GM12878 (cell line): ENCODE measurements around the gene EPX. TPM values are rescaled to one million over a fixed set of nuclear protein-coding genes. Genes with fewer than 3 reads are reported as not detected.

Experiments used
- ATF7 ChIP-seq: fragments of 450-650 bp; IDR thresholded peaks from 2 replicates; pipeline ENCODE4 v1.6.1; 2016; ENCODE audit warnings: low read depth, mild to moderate bottlenecking
- HCFC1 ChIP-seq: fragments of 150-350 bp; IDR thresholded peaks from 2 replicates; pipeline ENCODE4 v1.6.1; 2014; ENCODE audit warnings: low read length
- MTA2 ChIP-seq: fragments of 450-650 bp; IDR thresholded peaks from 2 replicates; pipeline ENCODE4 v1.6.1; 2016; ENCODE audit warnings: low read depth, mild to moderate bottlenecking, moderate library complexity
- NFYA ChIP-seq: IDR thresholded peaks from 2 replicates; pipeline ENCODE4 v1.6.1; 2011; ENCODE audit warnings: low read depth, mild to moderate bottlenecking, low read length, improper control_type of control experiment, borderline replicate concordance
- RAD21 ChIP-seq: IDR thresholded peaks from 2 replicates; pipeline ENCODE4 v1.6.1; 2011; ENCODE audit warnings: mild to moderate bottlenecking, low read depth, low read length, moderate library complexity; ENCODE audit not compliant: insufficient read depth
- RCOR1 ChIP-seq: conservative IDR thresholded peaks from 2 replicates; pipeline ENCODE4 v1.6.1; 2012; ENCODE audit warnings: low read depth, low read length, improper control_type of control experiment
- SIX5 ChIP-seq: IDR thresholded peaks from 2 replicates; pipeline ENCODE4 v1.6.1; 2011; ENCODE audit warnings: mild to moderate bottlenecking, low read depth, low read length, moderate library complexity; ENCODE audit not compliant: severe bottlenecking
- SMC3 ChIP-seq: IDR thresholded peaks from 2 replicates; pipeline ENCODE4 v1.6.1; 2011; ENCODE audit warnings: low read length, improper control_type of control experiment, borderline replicate concordance
- SP1 ChIP-seq: IDR thresholded peaks from one replicate; pipeline ENCODE4 v1.6.1; 2011; ENCODE audit warnings: low read depth, low read length
- STAT1 ChIP-seq: fragments of 450-650 bp; conservative IDR thresholded peaks from 2 replicates; pipeline ENCODE4 v1.6.1; 2014; ENCODE audit warnings: antibody characterized with exemption, mild to moderate bottlenecking
- TCF3 ChIP-seq: IDR thresholded peaks from 2 replicates; pipeline ENCODE4 v1.6.1; 2012; ENCODE audit warnings: low read depth, mild to moderate bottlenecking, low read length, borderline replicate concordance; ENCODE audit not compliant: insufficient read depth
- polyA plus RNA-seq, 11 experiments: library from polyadenylated mRNA; depleted of rRNA in 4 of 11; unstranded in 6 of 11; stranded (reverse) in 5 of 11; fragments of >200 nt; fragmentation: Nextera tagmentation in 4 of 11; fragmentation: Illumina TruSeq in 1 of 11; extraction: Ambion mirVana in 4 of 11; extraction: Trizol in 1 of 11; gene quantifications; 1 replicate in 1 of 11; 2 replicates in 10 of 11; pipeline versions ENCODE4 v1.2.1 to v1.2.3, GENCODE V29; 2011 to 2016; ENCODE audit warnings: inconsistent platforms in 2 of 11, missing spikeins in 2 of 11, low read depth in 1 of 11
- total RNA-seq, 4 experiments: library from RNA; depleted of rRNA in 3 of 4; stranded (reverse); fragments of >200 nt in 3 of 4; fragmentation: Illumina TruSeq in 1 of 4; extraction: Trizol in 1 of 4; gene quantifications; 2 replicates each; pipeline versions ENCODE4 v1.2.1 to v1.2.3, GENCODE V29; 2013 to 2021
- TF ChIP-seq, protein P1 (sequence below): IDR thresholded peaks from 2 replicates; pipeline ENCODE4 v1.6.1; 2012; ENCODE audit warnings: mild to moderate bottlenecking, low read depth, low read length

Gene EPX
- total and polyA plus RNA-seq, 10 of the 15 experiments (the other 5 are each of a cell fraction or from before 2014, with no cell fraction given): 0.03 TPM; not detected in 9

DNA sequence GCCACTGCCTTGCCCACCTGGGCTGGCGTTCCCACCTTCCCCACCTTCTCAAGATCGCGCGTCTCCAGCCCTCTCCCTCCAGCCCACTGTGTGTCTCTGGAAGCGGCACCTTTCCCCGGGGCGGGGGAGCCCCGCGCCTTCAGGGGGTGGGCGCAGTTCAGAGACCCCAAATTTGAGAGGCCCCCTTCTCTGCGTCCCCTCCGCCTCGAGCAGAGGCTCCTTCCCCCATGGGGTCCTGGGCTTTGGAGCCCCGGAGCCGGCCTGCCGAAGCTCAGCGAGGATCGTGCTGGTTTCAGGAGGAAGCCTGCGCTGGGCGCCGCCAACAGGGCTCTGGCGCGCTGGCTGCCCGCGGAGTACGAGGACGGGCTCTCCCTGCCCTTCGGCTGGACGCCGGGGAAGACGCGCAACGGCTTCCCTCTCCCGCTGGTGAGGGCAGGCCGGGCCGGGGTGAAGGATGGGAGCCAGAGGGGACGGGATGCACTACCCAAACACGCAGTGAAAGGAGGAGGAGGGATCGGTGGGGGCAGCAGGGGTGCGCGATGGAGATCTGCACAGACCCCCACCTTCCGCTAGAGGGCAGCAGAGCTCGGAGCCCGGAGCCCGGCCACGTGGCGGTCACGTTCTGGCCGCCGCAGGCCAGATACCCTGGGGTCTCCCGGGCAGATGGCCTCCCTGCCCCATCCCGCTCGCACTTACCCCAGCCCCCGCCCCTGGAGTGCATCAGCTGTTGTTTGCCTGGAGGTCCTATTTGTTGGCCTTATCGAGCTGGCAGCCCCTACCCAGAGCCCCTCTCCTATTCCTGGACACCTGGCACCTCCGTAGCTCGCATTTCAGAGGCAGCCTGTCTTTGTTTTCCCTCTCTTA is 57.0 kb downstream of the EPX start (continued):
- TF ChIP-seq STAT1 (no peak), NFYA (no peak), SMC3 (peak; percentile 60; the same call in 1 of the 2 replicates), HCFC1 (0 out of 2 replicates have a peak, but pooled peaks have one; percentile 28), MTA2 (no peak), SP1 (peak; percentile 29), RCOR1 (no peak), RAD21 (peak; percentile 49), TCF3 (no peak), ATF7 (no peak), SIX5 (no peak)
- TF ChIP-seq, protein P1, sequence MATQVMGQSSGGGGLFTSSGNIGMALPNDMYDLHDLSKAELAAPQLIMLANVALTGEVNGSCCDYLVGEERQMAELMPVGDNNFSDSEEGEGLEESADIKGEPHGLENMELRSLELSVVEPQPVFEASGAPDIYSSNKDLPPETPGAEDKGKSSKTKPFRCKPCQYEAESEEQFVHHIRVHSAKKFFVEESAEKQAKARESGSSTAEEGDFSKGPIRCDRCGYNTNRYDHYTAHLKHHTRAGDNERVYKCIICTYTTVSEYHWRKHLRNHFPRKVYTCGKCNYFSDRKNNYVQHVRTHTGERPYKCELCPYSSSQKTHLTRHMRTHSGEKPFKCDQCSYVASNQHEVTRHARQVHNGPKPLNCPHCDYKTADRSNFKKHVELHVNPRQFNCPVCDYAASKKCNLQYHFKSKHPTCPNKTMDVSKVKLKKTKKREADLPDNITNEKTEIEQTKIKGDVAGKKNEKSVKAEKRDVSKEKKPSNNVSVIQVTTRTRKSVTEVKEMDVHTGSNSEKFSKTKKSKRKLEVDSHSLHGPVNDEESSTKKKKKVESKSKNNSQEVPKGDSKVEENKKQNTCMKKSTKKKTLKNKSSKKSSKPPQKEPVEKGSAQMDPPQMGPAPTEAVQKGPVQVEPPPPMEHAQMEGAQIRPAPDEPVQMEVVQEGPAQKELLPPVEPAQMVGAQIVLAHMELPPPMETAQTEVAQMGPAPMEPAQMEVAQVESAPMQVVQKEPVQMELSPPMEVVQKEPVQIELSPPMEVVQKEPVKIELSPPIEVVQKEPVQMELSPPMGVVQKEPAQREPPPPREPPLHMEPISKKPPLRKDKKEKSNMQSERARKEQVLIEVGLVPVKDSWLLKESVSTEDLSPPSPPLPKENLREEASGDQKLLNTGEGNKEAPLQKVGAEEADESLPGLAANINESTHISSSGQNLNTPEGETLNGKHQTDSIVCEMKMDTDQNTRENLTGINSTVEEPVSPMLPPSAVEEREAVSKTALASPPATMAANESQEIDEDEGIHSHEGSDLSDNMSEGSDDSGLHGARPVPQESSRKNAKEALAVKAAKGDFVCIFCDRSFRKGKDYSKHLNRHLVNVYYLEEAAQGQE: no peak
